OCI-LY7 (cell line): ENCODE results near the gene SLC38A3. TPM values are rescaled to one million over a fixed set of nuclear protein-coding genes. Genes with fewer than 3 reads are reported as not detected.

Experiments
- BruUV-seq: library from RNA; stranded (reverse); fragments of 400-500 nt; replicated peaks from 2 replicates; lab custom pipeline; 2021; lab: Mats Ljungman, UMichigan
- CTCF ChIA-PET: fragments of 300-600 bp; sonication (Branson Sonifier 250); formaldehyde crosslinking; loops from one replicate; lab custom pipeline; 2022; ENCODE audit warnings: antibody characterized with exemption; ENCODE audit not compliant: unreplicated experiment; lab: Charles Lee
- POLR2A ChIA-PET: fragments of 300-600 bp; sonication (Branson Sonifier 250); formaldehyde crosslinking; loops from one replicate; lab custom pipeline; 2022; ENCODE audit warnings: antibody characterized with exemption; lab: Charles Lee
- DNase-seq: peaks from one replicate; pipeline ENCODE4 v3.0.0-alpha.2; 2015; ENCODE audit warnings: low spot score
- H2AFZ ChIP-seq: fragments of 200-600 bp; sonication (generic), shearing (Covaris generic); 2 replicates; pipeline ENCODE4 v1.6.1; 2014; ENCODE audit warnings: mild to moderate bottlenecking, antibody characterized with exemption, low read length, moderate library complexity
- H3K27ac ChIP-seq: fragments of 200-600 bp; sonication (generic); 2 replicates; pipeline ENCODE4 v1.5.1; 2014; ENCODE audit warnings: mixed run types, low read depth, mild to moderate bottlenecking, moderate library complexity, low read length, inconsistent platforms; ENCODE audit not compliant: poor library complexity, severe bottlenecking
- H3K36me3 ChIP-seq: fragments of 200-600 bp; sonication (generic); 2 replicates; pipeline ENCODE4 v1.6.1; 2014; ENCODE audit warnings: mild to moderate bottlenecking, antibody characterized with exemption, low read length, moderate library complexity, mixed read lengths; ENCODE audit not compliant: insufficient read depth
- H3K4me1 ChIP-seq: fragments of 200-600 bp; sonication (generic); 2 replicates; pipeline ENCODE4 v1.5.1; 2014; ENCODE audit warnings: mild to moderate bottlenecking, low read length; ENCODE audit not compliant: insufficient read depth, poor library complexity, severe bottlenecking
- H3K4me2 ChIP-seq: fragments of 200-600 bp; sonication (generic); 2 replicates; pipeline ENCODE4 v1.6.1; 2014; ENCODE audit warnings: mild to moderate bottlenecking, low read length
- H3K4me3 ChIP-seq: fragments of 200-600 bp; sonication (generic); 2 replicates; pipeline ENCODE4 v1.5.1; 2014; ENCODE audit warnings: mild to moderate bottlenecking, low read depth, low read length; ENCODE audit not compliant: poor library complexity, severe bottlenecking
- H3K79me2 ChIP-seq: fragments of 200-600 bp; sonication (generic); 2 replicates; pipeline ENCODE4 v1.6.1; 2016; ENCODE audit warnings: low read depth, mild to moderate bottlenecking, low read length, moderate library complexity, mixed read lengths; ENCODE audit not compliant: insufficient read depth
- H3K9me2 ChIP-seq: fragments of 200-600 bp; sonication (generic); 2 replicates; pipeline ENCODE4 v1.6.1; 2016; ENCODE audit warnings: mild to moderate bottlenecking, low read length, mixed read lengths; ENCODE audit not compliant: insufficient read depth
- H3K9me3 ChIP-seq: fragments of 200-600 bp; sonication (generic); 2 replicates; pipeline ENCODE4 v1.6.1; 2014; ENCODE audit warnings: mild to moderate bottlenecking, mixed run types, low read length, mixed read lengths
- H4K20me1 ChIP-seq: fragments of 200-600 bp; sonication (generic); 2 replicates; pipeline ENCODE4 v1.6.1; 2014; ENCODE audit warnings: mild to moderate bottlenecking, antibody characterized with exemption, low read length, moderate library complexity, mixed read lengths; ENCODE audit not compliant: insufficient read depth
- CTCF ChIP-seq: fragments of 200-600 bp; sonication (generic); conservative IDR thresholded peaks from 2 replicates; pipeline ENCODE4 v1.5.1; 2014; ENCODE audit warnings: mild to moderate bottlenecking, antibody characterized with exemption, low read length, moderate library complexity, mixed read lengths
- EZH2phosphoT487 ChIP-seq: fragments of 200-600 bp; sonication (generic); IDR thresholded peaks from 2 replicates; pipeline ENCODE4 v1.6.1; 2018; ENCODE audit warnings: low read depth, borderline replicate concordance, mild to moderate bottlenecking, mixed run types, antibody characterized with exemption, low read length, moderate library complexity, mixed read lengths
- intact Hi-C: fragments of 100-400 bp; cut with micrococcal nuclease; formaldehyde crosslinking; loops from one replicate; pipeline ENCODE4 v1.10.0; 2022; ENCODE audit not compliant: unreplicated experiment
- total RNA-seq, 2 experiments: library from RNA; depleted of rRNA in 1 of 2; stranded (reverse); fragments of >200 nt in 1 of 2; shearing (Covaris generic) in 1 of 2; gene quantifications; 2 replicates each; pipeline ENCODE4 v1.2.3, GENCODE V29; 2014 to 2022

The SLC38A3 gene
- total RNA-seq, 2 experiments from 2014 or later, result not detected

DNA sequence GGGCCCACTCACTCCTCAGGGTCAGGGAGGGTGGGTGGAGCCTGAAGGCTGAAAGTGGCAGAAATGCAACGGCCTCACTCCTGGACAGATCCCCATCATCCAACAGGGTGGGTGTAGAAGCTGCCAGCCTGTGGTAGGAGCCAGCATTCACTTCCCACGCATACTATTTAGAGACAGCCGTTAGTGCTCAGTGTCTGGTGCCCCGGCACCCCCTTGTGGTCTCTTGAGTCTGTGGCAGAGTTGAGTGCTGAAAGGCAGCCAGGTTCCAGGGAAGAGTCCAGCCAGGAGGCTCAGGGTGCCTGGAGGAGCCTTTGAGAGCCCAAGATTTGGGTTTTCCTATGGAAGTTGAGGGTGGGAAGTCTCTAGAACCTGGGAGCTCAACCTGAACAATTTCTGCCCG is 15.8 kb upstream of the SLC38A3 start:
- H3K9me3 ChIP-seq, result no peaks in the 10 kb centered on the region
- H2AFZ ChIP-seq, result no peak overlapping the region
- TF ChIP-seq EZH2phosphoT487, result no peak
- peak; percentile 86 for TF ChIP-seq CTCF
- H3K4me2 ChIP-seq, result no peak overlapping the region
- no peak overlapping the region for H3K27ac ChIP-seq
- no TSS peak for BruUV-seq
- H3K36me3 ChIP-seq, result no peaks in the 10 kb centered on the region
- H3K4me1 ChIP-seq, result peaks cover 12% of the 10 kb centered on the region
- H3K9me2 ChIP-seq, result no peaks in the 10 kb centered on the region
- H3K79me2 ChIP-seq, result no peaks in the 10 kb centered on the region
- intact Hi-C loops, result loop anchor here (1.0 to 5.0 kb wide), 2 partner anchors 52 to 68 kb away; no protein-coding TSS in a partner anchor
- CTCF ChIA-PET, result no interaction called here
- DNase-seq, result peak; percentile 71
- H4K20me1 ChIP-seq, result no peaks in the 10 kb centered on the region
- POLR2A ChIA-PET, result no interaction called here
- no peak overlapping the region for H3K4me3 ChIP-seq

GRCh38 chr3:50189989-50190388 is 15.1 kb upstream of the SLC38A3 start:
- no peaks in the 10 kb centered on the region for H3K79me2 ChIP-seq
- no peaks in the 10 kb centered on the region for H3K9me3 ChIP-seq
- H3K4me3 ChIP-seq, result no peak overlapping the region
- no peaks in the 10 kb centered on the region for H3K9me2 ChIP-seq
- H3K27ac ChIP-seq, result no peak overlapping the region
- H3K4me1 ChIP-seq, result peaks cover 17% of the 10 kb centered on the region
- no TSS peak for BruUV-seq
- POLR2A ChIA-PET, result interaction anchor here (0.7 to 0.9 kb wide), 2 partner anchors 73 to 83 kb away, joined by 3 to 4 read pairs; no protein-coding TSS in a partner anchor
- no peak for DNase-seq
- no peak overlapping the region for H3K4me2 ChIP-seq
- no peak for TF ChIP-seq CTCF
- CTCF ChIA-PET, result interaction anchor here (1.1 kb wide), 1 partner anchor 37 kb away, joined by 3 read pairs; no protein-coding TSS in a partner anchor
- no peaks in the 10 kb centered on the region for H4K20me1 ChIP-seq
- intact Hi-C loops, result loop anchor here (1.0 to 5.0 kb wide), 2 partner anchors 53 to 69 kb away; no protein-coding TSS in a partner anchor
- H2AFZ ChIP-seq, result no peak overlapping the region
- H3K36me3 ChIP-seq, result no peaks in the 10 kb centered on the region

GRCh38 chr3:50190936-50191660 is 14.0 kb upstream of the SLC38A3 start, which contains the start of gene GNAT1:
GNAT1 (plus strand) TSS chr3:50191610; CDS start chr3:50191726, 116 bp downstream.
- H3K4me1 ChIP-seq, result peaks cover 19% of the 10 kb centered on the region
- no peak within 1 kb of the TSS for H3K27ac ChIP-seq
- intact Hi-C loops, result no loop called here
- peak within 1 kb of the TSS; percentile 62 for H2AFZ ChIP-seq
- no peaks in the 10 kb centered on the region for H3K79me2 ChIP-seq
- H4K20me1 ChIP-seq, result no peaks in the 10 kb centered on the region
- DNase-seq, result peak; percentile 19
- peak within 1 kb of the TSS; percentile 30 for H3K4me2 ChIP-seq
- H3K9me3 ChIP-seq, result no peaks in the 10 kb centered on the region
- no peaks in the 10 kb centered on the region for H3K36me3 ChIP-seq
- CTCF ChIA-PET, result interaction anchor here (1.1 kb wide), 1 partner anchor 36 kb away, joined by 3 read pairs; no protein-coding TSS in a partner anchor
- no peaks in the 10 kb centered on the region for H3K9me2 ChIP-seq
- H3K4me3 ChIP-seq, result no peak within 1 kb of the TSS
- BruUV-seq, result no TSS peak
- no peak for TF ChIP-seq CTCF
- no peak for TF ChIP-seq EZH2phosphoT487
- POLR2A ChIA-PET, result interaction anchor here (0.9 kb wide), 1 partner anchor 84 kb away, joined by 3 read pairs; no protein-coding TSS in a partner anchor
